WTC11 (cell line): ENCODE data around the gene EHD1. TPM values are rescaled to one million over a fixed set of nuclear protein-coding genes. Genes with fewer than 3 reads are reported as not detected.

Experiments
- ATAC-seq: fragments of 200-7000 bp; cut with Tn5 transposase; 2 replicates; pipeline ENCODE4 v1.10.0; 2021; ENCODE audit warnings: mild to moderate bottlenecking, moderate library complexity
- CTCF ChIA-PET: fragments of 300-600 bp; sonication (Branson Sonifier 250); formaldehyde crosslinking; loops from one replicate; lab custom pipeline; 2021; ENCODE audit warnings: antibody characterized with exemption; lab: Charles Lee
- POLR2A ChIA-PET: fragments of 350-600 bp; sonication (Branson Sonifier 250); formaldehyde crosslinking; loops from one replicate; lab custom pipeline; 2021; ENCODE audit warnings: antibody characterized with exemption; lab: Charles Lee
- DNase-seq: peaks from one replicate; pipeline ENCODE4 v3.0.0; 2021; ENCODE audit warnings: low spot score
- H3K27ac Mint-ChIP-seq: 2 replicates; pipeline ENCODE4 v1.8.0; 2021; ENCODE audit warnings: mixed read lengths
- H3K27me3 Mint-ChIP-seq: 2 replicates; pipeline ENCODE4 v1.8.0; 2021; ENCODE audit warnings: low read depth, mild to moderate bottlenecking, moderate library complexity, mixed read lengths
- H3K36me3 Mint-ChIP-seq: 2 replicates; pipeline ENCODE4 v1.8.0; 2021; ENCODE audit warnings: mixed read lengths
- H3K4me1 Mint-ChIP-seq: 2 replicates; pipeline ENCODE4 v1.8.0; 2022; ENCODE audit warnings: mixed read lengths
- H3K4me3 Mint-ChIP-seq: 2 replicates; pipeline ENCODE4 v1.8.0; 2021; ENCODE audit warnings: mild to moderate bottlenecking, moderate library complexity, mixed read lengths
- H3K9me3 Mint-ChIP-seq: 2 replicates; pipeline ENCODE4 v1.8.0; 2021; ENCODE audit warnings: mixed read lengths
- ATF3 ChIP-seq: sonication (generic); formaldehyde crosslinking; conservative IDR thresholded peaks from 2 replicates; pipeline ENCODE4 v1.8.1; 2022; ENCODE audit warnings: mild to moderate bottlenecking, missing genetic modification reagents
- CTCF ChIP-seq: fragments of 200-600 bp; IDR thresholded peaks from 2 replicates; pipeline ENCODE4 v1.8.0; 2022; ENCODE audit warnings: antibody characterized with exemption
- E2F5 ChIP-seq: sonication (generic); formaldehyde crosslinking; IDR thresholded peaks from 2 replicates; pipeline ENCODE4 v1.8.1; 2022; ENCODE audit warnings: mild to moderate bottlenecking, moderate library complexity, missing genetic modification reagents
- ELF4 ChIP-seq: sonication (generic); formaldehyde crosslinking; IDR thresholded peaks from 2 replicates; pipeline ENCODE4 v1.8.1; 2022; ENCODE audit warnings: low read depth, mild to moderate bottlenecking, moderate library complexity, missing genetic modification reagents
- GTF2I ChIP-seq: fragments of 250-450 bp; sonication (Bioruptor Pico); conservative IDR thresholded peaks from 2 replicates; pipeline ENCODE4 v1.4.0; 2021; ENCODE audit warnings: mild to moderate bottlenecking
- JAZF1 ChIP-seq: fragments of 250-450 bp; sonication (Bioruptor Pico); IDR thresholded peaks from 2 replicates; pipeline ENCODE4 v1.9.0; 2021; ENCODE audit warnings: moderate library complexity, mild to moderate bottlenecking, inconsistent platforms
- STAT6 ChIP-seq: sonication (generic); formaldehyde crosslinking; conservative IDR thresholded peaks from 2 replicates; pipeline ENCODE4 v1.8.1; 2023; ENCODE audit warnings: mild to moderate bottlenecking, low read depth, missing genetic modification reagents, moderate library complexity
- ZBTB43 ChIP-seq: sonication (generic); formaldehyde crosslinking; IDR thresholded peaks from 2 replicates; pipeline ENCODE4 v1.8.1; 2023; ENCODE audit warnings: mild to moderate bottlenecking, missing genetic modification reagents
- ZNF219 ChIP-seq: sonication (generic); formaldehyde crosslinking; IDR thresholded peaks from 2 replicates; pipeline ENCODE4 v1.8.0; 2023; ENCODE audit warnings: missing genetic modification reagents, mild to moderate bottlenecking, borderline replicate concordance
- ZNF263 ChIP-seq: sonication (generic); formaldehyde crosslinking; IDR thresholded peaks from 2 replicates; pipeline ENCODE4 v1.8.1; 2022; ENCODE audit warnings: low read depth, mild to moderate bottlenecking, moderate library complexity, missing genetic modification reagents
- ZNF317 ChIP-seq: sonication (generic); formaldehyde crosslinking; IDR thresholded peaks from 2 replicates; pipeline ENCODE4 v1.8.1; 2023; ENCODE audit warnings: low read depth, mild to moderate bottlenecking, moderate library complexity, missing genetic modification reagents, borderline replicate concordance
- ZNF512 ChIP-seq: sonication (generic); formaldehyde crosslinking; IDR thresholded peaks from 2 replicates; pipeline ENCODE4 v1.8.1; 2022; ENCODE audit warnings: missing genetic modification reagents, borderline replicate concordance
- ZNF532 ChIP-seq: fragments of 250-450 bp; sonication (Bioruptor Pico); IDR thresholded peaks from 2 replicates; pipeline ENCODE4 v1.9.0; 2021; ENCODE audit warnings: mild to moderate bottlenecking, borderline replicate concordance
- total RNA-seq: library from RNA; stranded (reverse); gene quantifications from 3 replicates; pipeline ENCODE4 v1.2.3, GENCODE V29; 2021

The EHD1 gene
- total RNA-seq, 1 experiment from 2014 or later: 38.1 TPM

- ChIA-PET POLR2A (interaction anchor here (1.0 to 2.4 kb wide), 2 partner anchors 25 to 27 kb away, joined by 3 to 6 read pairs; no protein-coding TSS in a partner anchor), CTCF (interaction anchor here (1.1 to 22.9 kb wide), 5 partner anchors 12 to 310 kb away, joined by 3 to 372 read pairs (median 6); partner anchors contain the start of gene CDC42BPG)
- ATAC-seq (no peak), DNase-seq (no peak)
- Mint-ChIP-seq H3K4me1 (peaks cover 20% of the 10 kb centered on the region), H3K36me3 (no peaks in the 10 kb centered on the region; the same call in 1 of the 2 replicates), H3K9me3 (no peaks in the 10 kb centered on the region), H3K27ac (no peak overlapping the region), H3K4me3 (peak overlapping the region; percentile 77), H3K27me3 (peaks cover 7% of the 10 kb centered on the region)
- TF ChIP-seq E2F5 (no peak), CTCF (no peak), ZNF317 (CRISPR knock-in tag) (no peak), ATF3 (CRISPR knock-in tag) (no peak), ZNF219 (CRISPR knock-in tag) (no peak), ZBTB43 (CRISPR knock-in tag) (no peak), GTF2I (no peak), ELF4 (CRISPR knock-in tag) (no peak), ZNF512 (CRISPR knock-in tag) (no peak), JAZF1 (no peak), STAT6 (CRISPR knock-in tag) (no peak), ZNF263 (CRISPR knock-in tag) (no peak)
These were observed 2.1 kb downstream of the EHD1 start for GRCh38 chr11:64876229-64876750.

GRCh38 chr11:64875369-64876228, 2.8 kb downstream of the EHD1 start:
- no peak for DNase-seq
- peaks cover 7% of the 10 kb centered on the region for H3K27me3 Mint-ChIP-seq
- H3K4me3 Mint-ChIP-seq: no peak overlapping the region
- POLR2A ChIA-PET: no interaction called here
- no peak for ATAC-seq
- no peaks in the 10 kb centered on the region for H3K9me3 Mint-ChIP-seq
- CTCF ChIA-PET: interaction anchor here (1.4 to 22.9 kb wide), 4 partner anchors 13 to 28 kb away, joined by 3 to 372 read pairs (median 55); partner anchors contain the start of gene CDC42BPG
- peak overlapping the region; percentile 54 for H3K27ac Mint-ChIP-seq
- no peak for TF ChIP-seq ZNF532 (CRISPR knock-in tag)
- TF ChIP-seq, all 79 proteins: peak for 0
- no peaks in the 10 kb centered on the region; the same call in 1 of the 2 replicates for H3K36me3 Mint-ChIP-seq
- H3K4me1 Mint-ChIP-seq: peaks cover 20% of the 10 kb centered on the region
